ENCODE measurements around the gene LEFTY2. TPM values are rescaled to one million over a fixed set of nuclear protein-coding genes. Genes with fewer than 3 reads are reported as not detected.
"Not testable (repeated sequence)": the region's sequence is repeated elsewhere in the genome, so short reads cannot be mapped to it uniquely, and the experiment has no call there.

The LEFTY2 gene
- total RNA-seq, 1 donor from 2014 or later = not detected

DNA sequence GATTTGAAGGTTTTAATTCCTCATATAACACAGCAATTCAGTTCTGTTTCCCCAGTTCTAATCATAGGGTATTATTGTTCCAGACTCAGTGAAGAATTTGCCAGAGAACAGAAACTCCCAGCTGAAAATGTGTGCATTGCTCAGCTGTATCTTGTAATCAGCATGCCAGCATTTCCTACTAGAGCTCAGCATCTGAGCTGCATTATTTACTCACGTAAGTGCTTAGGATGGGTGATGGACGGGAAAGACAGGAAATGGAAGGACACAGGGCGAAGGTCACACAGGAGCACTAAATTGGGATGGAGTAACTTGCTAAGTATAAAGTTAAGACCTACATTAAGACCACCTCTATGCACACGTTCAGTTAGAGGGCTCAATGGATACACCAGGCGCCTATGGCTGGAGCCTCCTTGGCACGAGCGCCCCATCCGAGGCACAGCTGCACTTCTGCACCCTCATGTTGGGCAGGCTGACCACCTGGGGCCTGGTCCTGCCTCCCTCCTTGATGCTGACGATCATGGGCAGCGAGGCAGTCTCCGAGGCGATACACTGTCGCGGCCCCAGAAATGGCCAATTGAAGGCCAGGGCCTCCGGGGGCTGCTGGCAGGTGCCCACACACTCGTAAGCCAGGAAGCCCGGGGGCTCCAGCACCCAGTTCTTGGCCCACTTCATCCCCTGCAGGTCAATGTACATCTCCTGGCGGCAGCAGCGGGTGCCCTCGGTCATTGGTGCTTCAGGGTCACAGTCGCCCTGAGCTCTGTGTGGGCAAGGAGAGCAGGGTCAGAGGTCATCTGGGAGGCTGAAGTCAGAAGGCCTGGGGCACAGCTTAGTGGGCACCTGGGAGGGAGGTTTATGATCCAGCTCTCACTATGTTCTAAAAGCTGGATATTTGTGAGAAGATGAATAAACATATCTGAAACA is 3.7 kb downstream of the LEFTY2 start:
- H3K27ac Mint-ChIP-seq = no peak overlapping the region

DNA sequence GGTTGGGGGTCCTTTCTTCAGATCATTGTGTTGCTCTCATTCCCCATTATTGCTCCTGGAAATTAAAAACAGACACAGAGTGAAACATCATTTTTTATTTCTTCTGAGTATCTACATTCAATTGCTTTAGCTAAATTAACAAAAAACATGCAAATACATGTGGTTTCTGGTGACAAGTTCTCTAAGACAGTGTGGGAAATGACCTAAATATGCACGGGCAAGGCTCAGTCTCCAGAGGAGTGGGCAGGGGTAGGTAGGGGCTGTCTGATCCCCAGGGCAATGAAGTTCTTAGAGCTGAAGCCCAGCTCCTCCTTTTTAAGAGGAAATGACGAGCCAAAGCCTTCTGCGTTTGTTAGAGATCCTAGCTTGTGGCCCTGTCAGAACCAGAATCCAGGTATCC is 4.5 kb downstream of the LEFTY2 start:
- Histone ChIP-seq H3K27ac (no peak overlapping the region), H3K9me3 (ENCODE audit: low read depth) (no peaks in the 10 kb centered on the region), H4K20me1 (ENCODE audit: low read depth) (no peaks in the 10 kb centered on the region), H2AFZ (replicated peaks) (no peak overlapping the region), H3K9ac (no peak overlapping the region), H3K36me3 (no peaks in the 10 kb centered on the region), H3K4me3 (no peak overlapping the region), H3K4me1 (peaks cover 9% of the 10 kb centered on the region), H3F3A (ENCODE audit: low read depth) (peaks cover 4% of the 10 kb centered on the region), H3K27me3 (peaks cover 19% of the 10 kb centered on the region), H3K79me2 (ENCODE audit: low read depth) (no peaks in the 10 kb centered on the region), H3K4me2 (no peak overlapping the region)
- peaks cover 7% of the 10 kb centered on the region for H3K4me1 Mint-ChIP-seq
- TF ChIP-seq EZH2 (IDR thresholded peaks at IDR 0.05) (no peak), EZH2phosphoT487 (IDR thresholded peaks at IDR 0.05) (no peak)
- TF ChIP-seq, protein P1, sequence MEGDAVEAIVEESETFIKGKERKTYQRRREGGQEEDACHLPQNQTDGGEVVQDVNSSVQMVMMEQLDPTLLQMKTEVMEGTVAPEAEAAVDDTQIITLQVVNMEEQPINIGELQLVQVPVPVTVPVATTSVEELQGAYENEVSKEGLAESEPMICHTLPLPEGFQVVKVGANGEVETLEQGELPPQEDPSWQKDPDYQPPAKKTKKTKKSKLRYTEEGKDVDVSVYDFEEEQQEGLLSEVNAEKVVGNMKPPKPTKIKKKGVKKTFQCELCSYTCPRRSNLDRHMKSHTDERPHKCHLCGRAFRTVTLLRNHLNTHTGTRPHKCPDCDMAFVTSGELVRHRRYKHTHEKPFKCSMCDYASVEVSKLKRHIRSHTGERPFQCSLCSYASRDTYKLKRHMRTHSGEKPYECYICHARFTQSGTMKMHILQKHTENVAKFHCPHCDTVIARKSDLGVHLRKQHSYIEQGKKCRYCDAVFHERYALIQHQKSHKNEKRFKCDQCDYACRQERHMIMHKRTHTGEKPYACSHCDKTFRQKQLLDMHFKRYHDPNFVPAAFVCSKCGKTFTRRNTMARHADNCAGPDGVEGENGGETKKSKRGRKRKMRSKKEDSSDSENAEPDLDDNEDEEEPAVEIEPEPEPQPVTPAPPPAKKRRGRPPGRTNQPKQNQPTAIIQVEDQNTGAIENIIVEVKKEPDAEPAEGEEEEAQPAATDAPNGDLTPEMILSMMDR (IDR thresholded peaks at IDR 0.05) = no peak
- H3K36me3 Mint-ChIP-seq = no peaks in the 10 kb centered on the region
- H3K9me3 Mint-ChIP-seq = no peaks in the 10 kb centered on the region
- H3K27me3 Mint-ChIP-seq (ENCODE audit: insufficient read depth, low read depth) = peaks cover 3% of the 10 kb centered on the region
- H3K4me3 Mint-ChIP-seq = no peak overlapping the region
- H3K27ac Mint-ChIP-seq = no peak overlapping the region
- DNase-seq (ENCODE audit: low spot score) = no peak

More for the DNA sequence above, 3.7 kb downstream of the LEFTY2 start:
- no peak overlapping the region for H3K9ac ChIP-seq
- no peaks in the 10 kb centered on the region for H3K36me3 ChIP-seq
- peaks cover 19% of the 10 kb centered on the region for H3K27me3 ChIP-seq
- no peak overlapping the region for H3K4me2 ChIP-seq
- H3K4me3 Mint-ChIP-seq = no peak overlapping the region
- H3K27me3 Mint-ChIP-seq (ENCODE audit: insufficient read depth, low read depth) = no peaks in the 10 kb centered on the region
- no peak overlapping the region for H3K4me3 ChIP-seq
- no peaks in the 10 kb centered on the region for H3K79me2 ChIP-seq (ENCODE audit: low read depth)
- H3F3A ChIP-seq (ENCODE audit: low read depth) = peaks cover 4% of the 10 kb centered on the region
- no peaks in the 10 kb centered on the region for H3K9me3 Mint-ChIP-seq
- peaks cover 13% of the 10 kb centered on the region for H3K4me1 ChIP-seq
- TF ChIP-seq, protein P1 (IDR thresholded peaks at IDR 0.05) = no peak
- TF ChIP-seq EZH2phosphoT487 (IDR thresholded peaks at IDR 0.05) = no peak
- no peak for TF ChIP-seq EZH2 (IDR thresholded peaks at IDR 0.05)
- no peak overlapping the region for H2AFZ ChIP-seq (replicated peaks)
- H3K36me3 Mint-ChIP-seq = no peaks in the 10 kb centered on the region
- no peaks in the 10 kb centered on the region for H3K9me3 ChIP-seq (ENCODE audit: low read depth)
- H3K4me1 Mint-ChIP-seq = peaks cover 14% of the 10 kb centered on the region
- no peak for DNase-seq (ENCODE audit: low spot score)
- no peaks in the 10 kb centered on the region for H4K20me1 ChIP-seq (ENCODE audit: low read depth)
- no peak overlapping the region for H3K27ac ChIP-seq

DNA sequence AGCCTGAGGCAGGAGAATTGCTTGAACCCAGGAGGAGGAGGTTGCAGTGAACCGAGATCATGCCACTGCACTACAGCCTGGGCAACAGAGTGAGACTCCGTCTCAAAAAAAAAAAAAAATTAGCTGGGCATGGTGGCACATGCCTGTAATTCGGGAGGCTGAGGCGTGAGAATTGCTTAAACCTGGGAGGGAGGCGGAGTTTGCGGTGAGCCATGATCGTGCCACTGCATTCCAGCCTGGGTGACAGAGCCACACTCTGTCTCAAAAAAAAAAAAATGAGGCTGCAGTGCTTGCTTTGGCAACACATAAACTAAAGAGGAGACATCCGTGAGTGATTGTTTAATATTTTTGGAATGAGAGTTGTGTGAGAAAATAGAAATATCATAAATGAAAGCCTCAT is 4.9 kb downstream of the LEFTY2 start:
- not testable (repeated sequence) for H3K9ac ChIP-seq; H3K9me3 Mint-ChIP-seq; H3K9me3 ChIP-seq (ENCODE audit: low read depth); H3K27ac Mint-ChIP-seq; H3K4me1 Mint-ChIP-seq; H3K4me2 ChIP-seq; H3K4me1 ChIP-seq; H2AFZ ChIP-seq (replicated peaks); DNase-seq (ENCODE audit: low spot score); H3K27me3 Mint-ChIP-seq (ENCODE audit: insufficient read depth, low read depth); H3K4me3 Mint-ChIP-seq; H3K36me3 Mint-ChIP-seq; H3K36me3 ChIP-seq; H4K20me1 ChIP-seq (ENCODE audit: low read depth); H3K27ac ChIP-seq; H3K79me2 ChIP-seq (ENCODE audit: low read depth); H3K4me3 ChIP-seq; H3F3A ChIP-seq (ENCODE audit: low read depth)
- H3K27me3 ChIP-seq = peaks cover 19% of the 10 kb centered on the region

DNA sequence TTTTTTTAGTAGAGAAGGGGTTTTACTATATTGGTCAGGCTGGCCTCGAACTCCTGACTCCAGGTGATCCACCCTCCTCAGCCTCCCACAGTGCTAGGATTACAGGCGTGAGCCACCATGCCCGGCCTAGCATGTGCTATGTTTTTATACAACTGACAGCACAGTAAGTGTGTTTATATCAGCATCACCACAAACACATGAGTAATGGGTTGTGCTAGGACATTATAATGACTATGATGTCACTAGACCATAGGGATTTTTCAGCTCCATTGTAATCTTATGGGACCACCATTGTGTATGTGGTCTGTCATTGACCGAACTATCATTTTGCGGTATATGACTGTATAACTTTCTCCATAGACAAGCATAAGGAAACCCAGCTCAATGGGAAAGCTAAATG is 6.3 kb downstream of the LEFTY2 start:
- no peaks in the 10 kb centered on the region for H3K36me3 ChIP-seq
- H3K9ac ChIP-seq = no peak overlapping the region
- Mint-ChIP-seq H3K4me1 (no peaks in the 10 kb centered on the region), H3K4me3 (no peak overlapping the region), H3K9me3 (no peaks in the 10 kb centered on the region), H3K27me3 (ENCODE audit: insufficient read depth, low read depth) (peaks cover 3% of the 10 kb centered on the region), H3K36me3 (no peaks in the 10 kb centered on the region), H3K27ac (no peak overlapping the region)
- H4K20me1 ChIP-seq (ENCODE audit: low read depth) = no peaks in the 10 kb centered on the region
- no peak overlapping the region for H3K4me3 ChIP-seq
- no peak for DNase-seq (ENCODE audit: low spot score)
- H3K79me2 ChIP-seq (ENCODE audit: low read depth) = no peaks in the 10 kb centered on the region
- TF ChIP-seq EZH2 (IDR thresholded peaks at IDR 0.05) (no peak), EZH2phosphoT487 (IDR thresholded peaks at IDR 0.05) (no peak)
- TF ChIP-seq, protein P1 (IDR thresholded peaks at IDR 0.05) = no peak
- no peaks in the 10 kb centered on the region for H3K9me3 ChIP-seq (ENCODE audit: low read depth)
- H3F3A ChIP-seq (ENCODE audit: low read depth) = no peaks in the 10 kb centered on the region
- H3K4me1 ChIP-seq = no peaks in the 10 kb centered on the region
- no peak overlapping the region for H2AFZ ChIP-seq (replicated peaks)
- H3K27me3 ChIP-seq = peaks cover 13% of the 10 kb centered on the region
- no peak overlapping the region for H3K27ac ChIP-seq
- no peak overlapping the region for H3K4me2 ChIP-seq

All from neural progenitor cell (in vitro differentiated cells).